ENCODE measurements around the gene KCTD16.

Gene KCTD16

GRCh38 chr5:144352330-144352729 is 181.7 kb downstream of the KCTD16 start:
- no peak for FAIRE-seq

- no peak for FAIRE-seq
Observed at GRCh38 chr5:144352732-144353317, 182.2 kb downstream of the KCTD16 start.

GRCh38 chr5:144356489-144356888 is 185.8 kb downstream of the KCTD16 start:
- FAIRE-seq, result no peak

GRCh38 chr5:144361406-144361805 is 190.7 kb downstream of the KCTD16 start:
- no peak for FAIRE-seq

GRCh38 chr5:144365885-144366284 is 195.2 kb downstream of the KCTD16 start:
- FAIRE-seq, result no peak

- FAIRE-seq, result no peak
Observed at GRCh38 chr5:144367991-144368390, 197.3 kb downstream of the KCTD16 start.

GRCh38 chr5:144368556-144368955 is 197.9 kb downstream of the KCTD16 start:
- FAIRE-seq, result no peak

GRCh38 chr5:144369006-144369405 is 198.3 kb downstream of the KCTD16 start:
- FAIRE-seq, result peak; percentile 33

- no peak for FAIRE-seq
Observed at GRCh38 chr5:144370273-144370672, 199.6 kb downstream of the KCTD16 start.

- no peak for FAIRE-seq
Observed at GRCh38 chr5:144374637-144375036, 204.0 kb downstream of the KCTD16 start.

GRCh38 chr5:144377207-144377606 is 206.5 kb downstream of the KCTD16 start:
- FAIRE-seq, result no peak

GRCh38 chr5:144378681-144379080 is 208.0 kb downstream of the KCTD16 start:
- FAIRE-seq, result peak; percentile 49

GRCh38 chr5:144385597-144385996 is 214.9 kb downstream of the KCTD16 start:
- FAIRE-seq, result no peak

- no peak for FAIRE-seq
Observed at GRCh38 chr5:144386315-144386714, 215.6 kb downstream of the KCTD16 start.

- FAIRE-seq, result no peak
Observed at GRCh38 chr5:144390133-144390532, 219.5 kb downstream of the KCTD16 start.

- FAIRE-seq, result no peak
Observed at GRCh38 chr5:144391044-144391443, 220.4 kb downstream of the KCTD16 start.

GRCh38 chr5:144393641-144394435 is 223.2 kb downstream of the KCTD16 start:
- no peak for FAIRE-seq

GRCh38 chr5:144395704-144396103 is 225.0 kb downstream of the KCTD16 start:
- FAIRE-seq, result no peak

GRCh38 chr5:144403058-144403457 is 232.4 kb downstream of the KCTD16 start:
- FAIRE-seq, result no peak

- no peak for FAIRE-seq
Observed at GRCh38 chr5:144403817-144404420, 233.2 kb downstream of the KCTD16 start.

GRCh38 chr5:144404672-144405071 is 234.0 kb downstream of the KCTD16 start:
- no peak for FAIRE-seq

GRCh38 chr5:144405991-144406390 is 235.3 kb downstream of the KCTD16 start:
- FAIRE-seq, result no peak

- no peak for FAIRE-seq
Observed at GRCh38 chr5:144406442-144406841, 235.8 kb downstream of the KCTD16 start.

Measured in islet of Langerhans (tissue), 1 donor.